GM10266 (cell line): ENCODE data around the gene GRK3.

Source experiments
- DNase-seq: peaks from one replicate; pipeline ENCODE4 v3.0.0; 2012; ENCODE audit errors: extremely low spot score
- TF ChIP-seq, protein P1 (sequence below): IDR thresholded peaks from 2 replicates; pipeline ENCODE4 v1.5.1; 2012; ENCODE audit warnings: mild to moderate bottlenecking, low read depth; ENCODE audit not compliant: control insufficient read depth, insufficient read depth; ENCODE audit errors: missing control alignments

Gene GRK3

GRCh38 chr22:25682109-25682508, 117.6 kb downstream of the GRK3 start:
- DNase-seq = no peak
- TF ChIP-seq, protein P1, sequence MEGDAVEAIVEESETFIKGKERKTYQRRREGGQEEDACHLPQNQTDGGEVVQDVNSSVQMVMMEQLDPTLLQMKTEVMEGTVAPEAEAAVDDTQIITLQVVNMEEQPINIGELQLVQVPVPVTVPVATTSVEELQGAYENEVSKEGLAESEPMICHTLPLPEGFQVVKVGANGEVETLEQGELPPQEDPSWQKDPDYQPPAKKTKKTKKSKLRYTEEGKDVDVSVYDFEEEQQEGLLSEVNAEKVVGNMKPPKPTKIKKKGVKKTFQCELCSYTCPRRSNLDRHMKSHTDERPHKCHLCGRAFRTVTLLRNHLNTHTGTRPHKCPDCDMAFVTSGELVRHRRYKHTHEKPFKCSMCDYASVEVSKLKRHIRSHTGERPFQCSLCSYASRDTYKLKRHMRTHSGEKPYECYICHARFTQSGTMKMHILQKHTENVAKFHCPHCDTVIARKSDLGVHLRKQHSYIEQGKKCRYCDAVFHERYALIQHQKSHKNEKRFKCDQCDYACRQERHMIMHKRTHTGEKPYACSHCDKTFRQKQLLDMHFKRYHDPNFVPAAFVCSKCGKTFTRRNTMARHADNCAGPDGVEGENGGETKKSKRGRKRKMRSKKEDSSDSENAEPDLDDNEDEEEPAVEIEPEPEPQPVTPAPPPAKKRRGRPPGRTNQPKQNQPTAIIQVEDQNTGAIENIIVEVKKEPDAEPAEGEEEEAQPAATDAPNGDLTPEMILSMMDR = no peak

DNA sequence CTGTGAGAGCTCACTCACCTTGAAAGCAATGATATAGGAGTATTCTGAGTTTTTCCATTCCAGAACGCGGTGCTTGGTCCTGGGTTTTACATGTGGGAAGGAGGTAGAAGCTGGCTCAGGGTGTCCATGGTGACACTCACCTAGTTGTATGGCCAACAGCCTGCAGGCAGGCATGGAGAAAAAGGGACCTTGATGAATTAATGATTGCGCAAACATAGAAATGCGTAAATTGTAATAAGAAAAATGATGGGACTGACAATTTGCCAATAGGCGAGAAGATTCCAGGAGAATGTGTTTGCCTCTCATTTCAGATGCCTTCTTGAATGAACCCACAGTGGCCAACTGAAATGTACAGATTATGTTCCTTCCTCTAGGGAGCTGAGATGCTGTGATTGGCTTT, 124.2 kb downstream of the GRK3 start:
- no peak for DNase-seq
- TF ChIP-seq, protein P1 = no peak

- no peak for DNase-seq
- TF ChIP-seq, protein P1 = no peak
Observed at GRCh38 chr22:25689631-25690030, 125.2 kb downstream of the GRK3 start.

GRCh38 chr22:25690798-25691197, 126.3 kb downstream of the GRK3 start:
- TF ChIP-seq, protein P1 = no peak
- peak; percentile 9 for DNase-seq

DNA sequence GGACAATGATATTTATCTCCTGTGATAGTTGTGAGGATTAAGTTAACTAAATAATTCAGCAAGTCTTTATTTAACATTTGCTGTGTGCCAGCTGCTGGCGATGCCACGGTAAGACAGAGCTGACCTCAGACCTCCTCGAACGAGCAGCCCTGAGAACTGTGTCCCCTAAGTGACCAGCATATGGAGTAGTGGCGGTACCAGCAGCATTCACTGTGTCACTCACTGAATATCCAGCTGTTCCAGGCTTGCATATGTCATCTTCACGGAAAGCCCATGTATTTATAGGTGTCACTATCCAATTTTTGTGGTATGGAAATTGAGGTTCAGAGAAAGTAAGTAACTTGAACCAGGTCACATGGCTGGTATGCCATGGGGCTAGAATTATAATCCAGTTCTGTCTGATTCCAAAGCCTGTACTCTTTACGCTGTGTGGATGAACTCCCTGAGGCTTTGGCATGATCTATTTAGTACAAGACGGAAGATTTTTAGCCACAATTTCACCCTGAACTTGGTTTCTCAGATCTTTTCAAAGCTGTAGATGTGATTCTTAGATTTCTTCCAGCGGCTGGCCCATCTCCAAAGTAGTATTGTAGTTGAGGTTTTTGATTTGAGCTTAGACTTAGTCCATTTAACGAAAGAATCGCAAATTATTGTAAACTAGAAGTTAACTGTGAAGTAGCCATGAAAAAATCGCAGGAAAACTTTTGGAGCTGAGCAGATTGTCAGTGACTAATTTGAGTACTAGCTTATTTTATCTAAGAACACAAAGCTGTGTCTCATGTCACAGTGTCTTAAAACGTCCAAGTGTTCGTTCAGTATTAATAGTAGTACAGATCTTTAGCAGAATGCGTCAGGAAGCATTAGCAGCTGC, 128.2 kb downstream of the GRK3 start:
- no peak for DNase-seq
- TF ChIP-seq, protein P1 = no peak

- no peak for DNase-seq
- TF ChIP-seq, protein P1 = no peak
Observed at GRCh38 chr22:25693268-25693565, 128.7 kb downstream of the GRK3 start.

- DNase-seq = no peak
- TF ChIP-seq, protein P1 = no peak
Observed at GRCh38 chr22:25694196-25694907, 129.9 kb downstream of the GRK3 start.
